Naive B cell (primary cell): Measurements from ENCODE around the gene CARMIL1. TPM values are rescaled to one million over a fixed set of nuclear protein-coding genes. Genes with fewer than 3 reads are reported as not detected.

ENCODE experiments used
- ATAC-seq, 2 donors: fragments of 150-1000 bp; cut with Tn5 transposase; 2 replicates each; pipeline ENCODE4 v1.10.0; 2021; ENCODE audit warnings: low read depth in 2 of 2, mild to moderate bottlenecking in 2 of 2, moderate library complexity in 2 of 2
- DNase-seq: peaks from one replicate; pipeline ENCODE4 v3.0.0; 2022
- H3K27ac Mint-ChIP-seq, 6 donors: one replicate each; pipeline ENCODE4 v1.8.0; 2020 to 2022; ENCODE audit warnings: mild to moderate bottlenecking in 6 of 6, mixed read lengths in 6 of 6, moderate library complexity in 5 of 6, inconsistent platforms in 2 of 6
- H3K27me3 Mint-ChIP-seq, 3 donors: one replicate each; pipeline ENCODE4 v1.8.0; 2021 to 2022; ENCODE audit warnings: mixed read lengths in 3 of 3, mild to moderate bottlenecking in 1 of 3
- H3K36me3 Mint-ChIP-seq, 2 donors: one replicate each; pipeline ENCODE4 v1.8.0; 2020 to 2022; ENCODE audit warnings: mixed read lengths in 2 of 2, inconsistent platforms in 1 of 2, mild to moderate bottlenecking in 1 of 2
- H3K4me1 Mint-ChIP-seq, 3 donors: one replicate each; pipeline ENCODE4 v1.8.0; 2020 to 2022; ENCODE audit warnings: mixed read lengths in 3 of 3, inconsistent platforms in 1 of 3, mild to moderate bottlenecking in 1 of 3, moderate library complexity in 1 of 3
- H3K4me3 Mint-ChIP-seq, 8 donors: one replicate each; pipeline ENCODE4 v1.8.0; 2020 to 2022; ENCODE audit warnings: mild to moderate bottlenecking in 8 of 8, mixed read lengths in 8 of 8, moderate library complexity in 8 of 8, inconsistent platforms in 2 of 8
- H3K9me3 Mint-ChIP-seq, 7 donors: one replicate each; pipeline ENCODE4 v1.8.0; 2020 to 2022; ENCODE audit warnings: mixed read lengths in 7 of 7, mild to moderate bottlenecking in 5 of 7, inconsistent platforms in 2 of 7, moderate library complexity in 1 of 7
- polyA plus RNA-seq, 6 donors: library from polyadenylated mRNA; unstranded; fragments of 300-500 nt; fragmentation: Illumina TruSeq; gene quantifications; one replicate each; pipeline ENCODE4 v1.2.3, GENCODE V29; 2021; ENCODE audit warnings: low read depth in 6 of 6

Gene CARMIL1
- polyA plus RNA-seq, 6 donors from 2014 or later, result 0.39 to 7.3 (median 6.3) TPM; not detected in 1

DNA sequence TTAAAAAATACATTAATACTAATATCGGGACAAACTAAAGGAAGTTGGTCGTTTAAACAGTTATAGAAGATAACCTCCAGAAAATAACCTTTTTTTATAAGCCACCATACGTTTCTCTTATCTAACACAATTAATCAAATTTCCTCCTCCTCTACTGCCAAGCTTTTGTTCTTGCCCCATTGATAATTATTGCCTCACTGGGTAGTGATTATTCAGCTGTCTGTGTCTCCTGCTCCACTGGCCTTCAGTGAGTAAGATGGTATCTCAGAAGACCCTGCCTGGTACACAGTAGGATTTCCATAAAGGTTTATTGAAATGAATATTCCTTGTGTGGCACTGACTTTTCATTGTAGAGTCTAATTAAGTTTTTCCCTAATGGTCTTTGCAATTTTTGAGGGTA is 207.4 kb downstream of the CARMIL1 start:
- Mint-ChIP-seq H3K9me3 (no peaks in the 10 kb centered on the region), H3K36me3 (peaks cover 0 to 13% of the 10 kb centered on the region in 2 donors), H3K27ac (no peak overlapping the region), H3K4me3 (no peak overlapping the region), H3K4me1 (peaks cover 2 to 7% (median 4%) of the 10 kb centered on the region in 3 donors), H3K27me3 (no peaks in the 10 kb centered on the region)
- no peak for ATAC-seq
- no peak for DNase-seq

DNA sequence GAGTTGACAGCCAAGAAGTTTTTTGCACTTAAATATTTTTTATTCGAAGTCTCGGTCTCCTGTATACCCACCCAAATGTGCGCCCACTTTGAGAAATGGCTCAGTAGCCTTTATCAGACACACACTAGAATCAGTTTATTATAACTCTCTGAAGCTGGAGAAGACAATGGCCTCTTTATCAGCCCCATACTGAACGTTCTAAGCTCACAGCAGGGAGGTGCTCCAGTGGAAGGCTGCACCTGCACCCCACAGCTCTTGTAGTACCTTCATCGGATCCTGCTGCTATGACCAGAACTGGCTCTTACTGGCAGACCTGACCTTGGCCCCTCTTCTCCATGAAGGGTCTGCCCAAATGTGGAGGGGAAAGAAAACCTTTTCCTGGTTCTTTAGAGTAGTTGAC is 207.8 kb downstream of the CARMIL1 start:
- no peak for ATAC-seq
- H3K4me3 Mint-ChIP-seq, result no peak overlapping the region
- H3K27me3 Mint-ChIP-seq, result no peaks in the 10 kb centered on the region
- no peaks in the 10 kb centered on the region for H3K9me3 Mint-ChIP-seq
- H3K36me3 Mint-ChIP-seq, result peaks cover 0 to 14% of the 10 kb centered on the region in 2 donors
- no peak overlapping the region for H3K27ac Mint-ChIP-seq
- peaks cover 2 to 7% (median 4%) of the 10 kb centered on the region in 3 donors for H3K4me1 Mint-ChIP-seq
- no peak for DNase-seq

DNA sequence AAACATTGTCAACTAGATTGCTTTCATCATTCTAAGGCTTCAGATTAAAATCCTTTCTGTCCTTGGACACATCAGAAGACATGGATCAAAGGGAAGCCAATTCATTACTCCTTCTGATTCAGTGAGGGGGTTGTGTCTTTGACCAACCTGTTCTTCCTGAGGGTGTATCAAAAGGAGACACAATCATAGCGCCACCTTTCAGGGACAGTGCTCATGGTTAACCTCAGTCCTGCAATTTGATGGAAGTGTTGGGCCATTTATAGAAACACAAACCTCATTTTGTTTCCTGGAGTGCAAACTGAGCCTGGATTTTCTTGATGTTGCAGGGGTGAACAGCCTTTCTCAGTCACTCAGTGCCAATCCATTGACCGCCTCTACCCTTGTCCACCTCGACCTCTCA is 209.0 kb downstream of the CARMIL1 start:
- Mint-ChIP-seq H3K36me3 (peaks cover 0 to 10% of the 10 kb centered on the region in 2 donors), H3K4me3 (no peak overlapping the region), H3K27ac (no peak overlapping the region), H3K27me3 (no peaks in the 10 kb centered on the region), H3K4me1 (peaks cover 2 to 7% (median 4%) of the 10 kb centered on the region in 3 donors), H3K9me3 (no peaks in the 10 kb centered on the region)
- ATAC-seq, result no peak
- no peak for DNase-seq

DNA sequence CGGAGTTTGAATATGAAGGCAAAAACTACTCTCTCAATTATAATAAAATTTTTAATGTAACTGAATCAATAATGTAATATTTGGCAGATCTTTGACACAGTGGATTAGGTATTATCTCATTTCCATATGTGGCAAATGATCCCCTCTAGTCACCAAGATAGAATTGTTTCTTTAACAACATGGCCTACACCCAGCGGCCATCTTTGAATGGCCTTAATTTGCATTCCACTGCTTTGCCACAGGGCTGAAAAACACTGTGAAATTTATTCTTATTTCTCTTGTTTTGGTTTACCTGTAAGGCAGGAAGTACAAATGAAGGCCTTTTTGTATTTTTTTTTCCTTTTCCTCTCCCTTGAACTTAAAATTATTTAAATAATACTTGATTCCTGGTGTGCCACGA is 210.2 kb downstream of the CARMIL1 start:
- Mint-ChIP-seq H3K27me3 (no peaks in the 10 kb centered on the region), H3K27ac (no peak overlapping the region), H3K4me1 (peaks cover 2 to 7% (median 4%) of the 10 kb centered on the region in 3 donors), H3K36me3 (peaks cover 0 to 4% of the 10 kb centered on the region in 2 donors), H3K9me3 (no peaks in the 10 kb centered on the region), H3K4me3 (no peak overlapping the region)
- no peak for DNase-seq
- no peak for ATAC-seq

DNA sequence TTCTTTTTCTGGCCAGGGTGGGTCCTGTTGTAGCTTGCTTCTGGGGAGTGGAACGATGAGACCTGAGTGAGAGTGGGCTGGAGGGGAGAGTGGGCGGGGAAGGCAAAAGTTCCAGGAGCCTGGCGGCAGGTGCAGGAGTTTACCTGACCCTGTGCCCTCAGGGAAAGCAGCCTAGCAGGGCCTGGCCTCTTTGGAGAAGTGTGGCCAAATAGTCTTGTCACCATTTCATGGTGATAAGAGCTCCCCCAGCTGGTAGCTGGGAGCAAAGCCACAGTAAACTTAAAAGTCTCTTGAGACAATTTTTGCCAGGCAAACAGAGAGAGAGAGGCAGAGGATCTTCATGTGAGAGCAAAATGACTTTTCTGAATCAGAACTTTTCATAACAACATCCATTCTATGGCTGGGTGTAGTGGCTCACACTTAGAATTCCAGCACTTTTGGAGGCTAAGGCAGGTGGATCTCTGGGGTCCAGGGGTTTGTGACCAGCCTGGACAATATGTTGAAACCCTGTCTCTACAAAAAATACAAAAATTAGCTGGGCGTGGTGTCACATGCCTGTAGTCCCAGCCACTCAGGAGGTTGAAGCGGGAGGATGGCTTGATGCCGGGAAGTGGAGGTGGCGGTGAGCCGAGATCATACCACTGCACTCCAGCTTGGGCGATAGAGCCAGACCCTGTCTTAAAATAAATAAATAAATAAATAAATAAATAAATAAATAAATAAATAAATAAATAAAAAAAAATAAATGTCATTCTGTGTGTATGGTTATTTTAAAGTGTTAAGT is 211.0 kb downstream of the CARMIL1 start:
- H3K9me3 Mint-ChIP-seq, result no peaks in the 10 kb centered on the region
- H3K27me3 Mint-ChIP-seq, result no peaks in the 10 kb centered on the region
- peak; percentile 60 for DNase-seq
- peak overlapping the region in 2 of 6 donors; percentile 52 to 58 for H3K27ac Mint-ChIP-seq
- H3K4me3 Mint-ChIP-seq, result no peak overlapping the region
- peaks cover 2 to 7% (median 4%) of the 10 kb centered on the region in 3 donors for H3K4me1 Mint-ChIP-seq
- H3K36me3 Mint-ChIP-seq, result peaks cover 0 to 4% of the 10 kb centered on the region in 2 donors
- ATAC-seq, result peak; percentile 50 to 76

DNA sequence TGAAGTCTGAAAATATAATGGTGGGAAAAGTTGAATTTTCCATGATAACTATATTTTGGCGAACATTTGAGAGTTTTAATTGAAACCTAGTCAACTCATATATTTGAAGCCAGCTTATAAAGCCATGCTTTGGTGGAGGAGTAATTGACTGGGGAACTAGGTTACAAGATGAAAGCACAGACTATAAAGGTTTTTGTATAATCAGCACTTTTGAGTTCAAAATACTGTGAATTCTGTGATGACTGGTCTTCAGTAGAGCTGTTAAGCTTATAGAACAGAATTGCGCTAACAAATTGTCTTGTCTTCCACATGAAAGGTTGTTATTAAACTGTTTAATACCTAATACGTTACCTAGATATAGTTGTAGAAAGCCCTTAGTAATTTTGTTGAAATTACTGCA is 213.8 kb downstream of the CARMIL1 start:
- H3K27ac Mint-ChIP-seq, result no peak overlapping the region
- peaks cover 2 to 7% (median 4%) of the 10 kb centered on the region in 3 donors for H3K4me1 Mint-ChIP-seq
- H3K36me3 Mint-ChIP-seq, result peaks cover 0 to 4% of the 10 kb centered on the region in 2 donors
- H3K4me3 Mint-ChIP-seq, result no peak overlapping the region
- no peaks in the 10 kb centered on the region for H3K27me3 Mint-ChIP-seq
- H3K9me3 Mint-ChIP-seq, result no peaks in the 10 kb centered on the region
- ATAC-seq, result no peak
- DNase-seq, result no peak

DNA sequence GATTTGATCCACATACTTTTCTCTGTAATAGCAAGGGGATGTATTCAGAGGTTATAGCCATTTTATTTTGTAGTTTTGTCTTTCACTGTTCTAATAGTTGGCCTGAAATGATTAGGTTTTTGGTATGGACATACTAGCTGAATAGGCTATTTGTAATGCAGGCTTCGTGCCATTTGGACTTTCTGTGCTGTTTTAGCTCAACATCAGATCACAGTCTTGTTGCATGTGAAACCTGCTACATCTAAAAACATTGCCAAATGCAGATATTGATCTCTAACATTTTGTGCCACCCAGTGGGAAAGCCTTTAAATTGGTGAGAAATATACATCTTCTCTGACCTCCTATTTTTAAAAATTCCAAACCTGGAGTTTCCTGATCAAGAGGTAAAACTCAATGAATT is 215.3 kb downstream of the CARMIL1 start:
- Mint-ChIP-seq H3K27ac (no peak overlapping the region), H3K27me3 (no peaks in the 10 kb centered on the region), H3K4me3 (no peak overlapping the region), H3K4me1 (peaks cover 2 to 7% (median 4%) of the 10 kb centered on the region in 3 donors), H3K36me3 (peaks cover 0 to 4% of the 10 kb centered on the region in 2 donors), H3K9me3 (no peaks in the 10 kb centered on the region)
- ATAC-seq (no peak), DNase-seq (no peak)

DNA sequence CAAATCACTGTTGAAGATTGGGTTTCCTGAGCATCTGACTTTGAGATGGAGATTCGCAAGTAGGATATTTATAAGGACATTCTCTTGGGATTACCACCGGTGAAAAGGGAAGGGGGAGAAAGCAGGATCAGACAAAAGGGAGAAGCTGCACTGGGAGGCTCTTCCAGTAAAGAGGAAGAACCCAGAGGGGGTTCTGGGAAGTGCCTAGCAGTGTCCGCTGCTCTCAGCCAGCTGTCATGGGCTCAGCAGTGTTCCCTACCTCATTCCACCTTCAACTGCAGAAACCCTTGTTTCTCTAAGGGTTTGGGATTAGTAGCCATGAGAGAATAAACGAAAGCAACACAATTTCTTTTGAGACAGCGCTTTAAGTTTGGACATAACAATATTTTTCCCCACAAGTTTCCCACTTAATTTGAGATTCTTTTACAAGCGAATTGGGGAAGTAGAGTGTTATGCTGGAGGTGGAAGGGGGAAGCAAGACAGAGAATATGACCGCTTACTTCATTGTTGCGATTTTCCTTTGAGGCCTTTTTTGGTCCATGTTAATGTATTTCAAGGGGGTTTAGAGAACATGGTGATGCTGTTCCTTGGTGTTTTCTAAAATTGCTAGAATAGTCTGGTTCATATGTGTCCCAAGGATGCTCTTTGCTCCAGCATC is 218.3 kb downstream of the CARMIL1 start:
- Mint-ChIP-seq H3K27me3 (no peaks in the 10 kb centered on the region), H3K4me3 (no peak overlapping the region), H3K4me1 (no peaks in the 10 kb centered on the region), H3K9me3 (no peaks in the 10 kb centered on the region), H3K27ac (no peak overlapping the region), H3K36me3 (no peaks in the 10 kb centered on the region)
- ATAC-seq (no peak), DNase-seq (no peak)

DNA sequence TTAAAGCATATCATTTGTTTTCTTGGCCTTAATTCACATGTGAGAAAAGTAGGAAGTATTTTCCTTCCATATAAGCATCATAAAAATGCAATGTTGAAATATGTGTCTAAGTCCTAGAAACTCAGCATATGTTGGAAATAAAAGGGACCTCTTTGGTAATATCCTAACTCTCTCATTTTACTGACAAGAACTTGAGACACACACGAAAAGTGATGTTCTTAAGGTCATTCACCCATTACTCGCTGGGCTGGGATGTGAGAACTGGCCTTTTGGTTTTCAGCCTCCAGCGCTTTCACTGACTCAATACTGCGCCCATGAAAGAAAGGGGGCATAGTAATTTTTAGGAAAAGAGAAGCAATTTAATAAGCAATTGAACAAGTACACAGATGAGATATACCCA is 219.3 kb downstream of the CARMIL1 start:
- Mint-ChIP-seq H3K27me3 (no peaks in the 10 kb centered on the region), H3K27ac (no peak overlapping the region), H3K9me3 (no peaks in the 10 kb centered on the region), H3K4me3 (no peak overlapping the region), H3K4me1 (no peaks in the 10 kb centered on the region), H3K36me3 (no peaks in the 10 kb centered on the region)
- DNase-seq, result no peak
- no peak for ATAC-seq

DNA sequence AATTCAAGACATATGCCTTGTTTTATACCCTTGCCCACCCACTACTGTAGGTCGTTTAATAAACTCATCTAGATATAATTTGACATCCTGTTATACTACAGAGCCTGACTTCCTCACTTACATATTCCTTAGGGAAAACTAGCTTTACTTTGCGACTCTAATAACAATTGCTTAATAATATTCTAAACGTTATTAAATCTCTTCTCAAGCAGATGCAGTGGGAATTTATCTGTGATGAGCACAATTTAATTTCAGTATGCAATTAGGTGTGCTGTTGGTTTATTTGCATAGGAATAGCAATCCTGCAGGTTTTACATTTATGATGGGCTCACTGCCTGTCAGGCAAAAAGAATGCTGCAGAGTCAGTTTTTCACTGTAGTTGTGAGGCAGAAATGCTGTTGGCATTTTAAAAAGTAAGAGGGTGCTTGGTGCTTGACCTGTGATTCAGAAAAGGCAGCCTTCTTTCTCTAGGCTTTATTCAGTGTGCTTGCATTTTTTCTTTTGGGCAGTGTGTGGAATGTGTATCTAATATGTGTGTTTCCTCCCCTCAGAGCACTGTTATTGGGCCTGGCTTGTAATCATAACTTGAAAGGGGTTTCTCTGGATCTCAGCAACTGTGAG is 220.6 kb downstream of the CARMIL1 start:
- Mint-ChIP-seq H3K27me3 (no peaks in the 10 kb centered on the region), H3K36me3 (no peaks in the 10 kb centered on the region), H3K4me1 (no peaks in the 10 kb centered on the region), H3K4me3 (no peak overlapping the region), H3K9me3 (no peaks in the 10 kb centered on the region), H3K27ac (no peak overlapping the region)
- DNase-seq (no peak), ATAC-seq (no peak)

DNA sequence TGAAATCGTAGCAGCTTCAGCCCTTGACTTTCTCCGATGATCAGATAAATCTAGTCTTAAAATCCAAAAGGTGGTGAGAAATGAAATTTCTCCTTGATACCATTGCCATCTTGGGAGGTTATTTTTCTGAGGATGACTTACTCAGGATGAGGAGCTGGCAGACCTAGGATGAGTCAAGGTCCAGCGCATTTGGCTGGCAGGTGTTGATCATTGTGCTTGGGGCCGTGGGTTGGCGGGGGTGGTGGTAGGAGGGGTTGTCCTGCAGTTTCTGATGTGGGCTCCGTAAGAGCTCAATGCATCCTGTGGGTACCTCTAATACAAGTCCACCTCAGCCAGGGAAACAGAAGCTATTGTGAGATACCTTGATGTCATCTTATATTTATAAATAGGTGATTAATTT is 224.5 kb downstream of the CARMIL1 start:
- ATAC-seq (no peak), DNase-seq (no peak)
- no peaks in the 10 kb centered on the region for H3K36me3 Mint-ChIP-seq
- H3K27ac Mint-ChIP-seq, result no peak overlapping the region
- H3K27me3 Mint-ChIP-seq, result no peaks in the 10 kb centered on the region
- no peaks in the 10 kb centered on the region for H3K4me1 Mint-ChIP-seq
- H3K9me3 Mint-ChIP-seq, result no peaks in the 10 kb centered on the region
- no peak overlapping the region for H3K4me3 Mint-ChIP-seq

DNA sequence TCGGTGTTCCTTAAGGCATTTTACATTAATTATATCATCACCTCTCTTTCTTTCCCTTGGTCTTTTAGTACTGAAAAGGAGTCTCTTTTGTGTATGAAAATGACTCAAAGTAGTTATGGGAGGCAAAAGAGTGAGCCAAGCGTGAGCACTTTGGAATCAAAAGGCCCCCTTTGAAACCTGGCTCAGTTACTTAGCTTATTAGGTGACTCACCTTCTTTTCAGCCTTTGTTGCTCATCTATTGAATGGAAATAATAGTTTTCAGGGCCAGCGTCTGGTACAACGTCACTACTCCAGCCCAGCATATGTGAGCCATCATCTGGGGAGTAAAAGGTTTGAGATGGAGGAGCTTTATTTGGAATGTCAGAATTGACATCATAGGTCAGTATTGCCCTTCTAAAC is 225.5 kb downstream of the CARMIL1 start:
- no peaks in the 10 kb centered on the region for H3K4me1 Mint-ChIP-seq
- no peak overlapping the region for H3K27ac Mint-ChIP-seq
- H3K36me3 Mint-ChIP-seq, result no peaks in the 10 kb centered on the region
- DNase-seq (no peak), ATAC-seq (no peak)
- no peaks in the 10 kb centered on the region for H3K9me3 Mint-ChIP-seq
- no peaks in the 10 kb centered on the region for H3K27me3 Mint-ChIP-seq
- no peak overlapping the region for H3K4me3 Mint-ChIP-seq

DNA sequence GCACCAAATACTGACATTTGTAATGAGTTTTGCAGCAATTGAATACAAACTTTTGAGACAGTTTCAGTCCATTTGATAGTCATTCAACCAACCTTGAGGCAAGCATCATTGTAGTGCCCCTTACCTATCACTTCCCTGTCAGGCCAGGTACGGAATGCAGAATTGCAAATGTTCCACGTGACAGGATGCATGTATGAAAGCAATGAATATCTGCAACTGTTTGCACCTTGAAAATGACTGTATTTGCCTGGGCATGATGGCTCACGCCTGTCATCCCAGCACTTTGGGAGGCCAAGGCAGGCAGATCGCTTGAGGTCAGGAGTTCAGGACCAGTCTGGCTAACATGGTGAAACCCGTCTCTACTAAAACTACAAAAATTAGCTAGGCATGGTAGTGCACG is 226.8 kb downstream of the CARMIL1 start:
- no peak overlapping the region for H3K4me3 Mint-ChIP-seq
- no peaks in the 10 kb centered on the region for H3K4me1 Mint-ChIP-seq
- no peak overlapping the region for H3K27ac Mint-ChIP-seq
- H3K9me3 Mint-ChIP-seq, result no peaks in the 10 kb centered on the region
- no peak for DNase-seq
- no peak for ATAC-seq
- H3K36me3 Mint-ChIP-seq, result no peaks in the 10 kb centered on the region
- no peaks in the 10 kb centered on the region for H3K27me3 Mint-ChIP-seq

DNA sequence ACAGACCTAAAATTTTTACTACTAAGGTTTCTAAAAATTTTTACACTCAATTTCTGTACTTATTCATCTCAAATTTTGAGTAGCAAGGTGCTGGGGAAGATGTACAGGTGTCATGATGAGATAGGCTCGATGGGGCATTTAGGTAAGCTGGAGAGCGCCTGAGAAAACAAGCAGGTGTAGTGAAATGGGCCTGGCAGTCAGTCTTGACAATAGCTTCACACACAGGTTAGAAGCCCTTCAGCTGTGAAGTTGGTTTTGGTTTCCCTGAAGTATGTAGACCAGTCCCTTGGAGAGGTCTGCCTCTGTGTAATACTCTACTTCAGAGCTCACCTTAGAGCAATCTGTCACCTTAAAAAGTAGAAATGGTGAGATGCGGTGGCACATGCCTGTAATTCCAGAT is 228.9 kb downstream of the CARMIL1 start:
- Mint-ChIP-seq H3K4me1 (no peaks in the 10 kb centered on the region), H3K27ac (no peak overlapping the region), H3K9me3 (no peaks in the 10 kb centered on the region), H3K4me3 (no peak overlapping the region), H3K27me3 (no peaks in the 10 kb centered on the region), H3K36me3 (peaks cover 0 to 5% of the 10 kb centered on the region in 2 donors)
- DNase-seq, result no peak
- ATAC-seq, result no peak
